ENCODE data around the gene PLEKHS1.

The PLEKHS1 gene

DNA sequence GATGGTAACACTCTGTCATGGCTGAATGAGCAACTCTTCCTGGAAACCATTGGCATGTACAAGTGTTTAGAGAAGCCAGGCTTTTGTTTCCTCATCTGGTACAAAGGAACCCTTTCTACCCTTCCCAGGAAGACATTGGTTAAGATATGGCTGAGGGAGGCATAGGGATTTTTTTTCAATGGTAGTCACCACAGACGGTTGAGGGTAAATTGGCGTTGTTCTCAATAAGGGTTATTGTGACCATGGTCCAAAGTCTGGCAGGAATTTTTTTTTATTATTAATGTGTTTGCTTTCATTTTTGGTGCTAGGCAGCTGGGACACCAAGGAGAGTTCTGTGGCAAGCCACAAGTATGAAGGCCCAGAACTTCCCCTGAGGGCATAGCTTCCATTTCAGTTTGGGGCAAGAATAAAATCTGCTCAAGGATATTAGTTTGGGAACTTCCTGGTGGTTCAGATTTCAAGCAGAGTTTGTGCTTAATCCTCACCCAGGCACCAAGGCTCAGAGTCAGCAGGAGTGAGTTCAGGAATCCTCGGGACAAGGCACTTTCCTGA, at the start of gene PLEKHS1:
PLEKHS1 (plus strand) TSS at position 502 of the 552 bp plus-strand sequence. CDS start 3,596 bp downstream, outside the sequence.
- no peak for DNase-seq

DNA sequence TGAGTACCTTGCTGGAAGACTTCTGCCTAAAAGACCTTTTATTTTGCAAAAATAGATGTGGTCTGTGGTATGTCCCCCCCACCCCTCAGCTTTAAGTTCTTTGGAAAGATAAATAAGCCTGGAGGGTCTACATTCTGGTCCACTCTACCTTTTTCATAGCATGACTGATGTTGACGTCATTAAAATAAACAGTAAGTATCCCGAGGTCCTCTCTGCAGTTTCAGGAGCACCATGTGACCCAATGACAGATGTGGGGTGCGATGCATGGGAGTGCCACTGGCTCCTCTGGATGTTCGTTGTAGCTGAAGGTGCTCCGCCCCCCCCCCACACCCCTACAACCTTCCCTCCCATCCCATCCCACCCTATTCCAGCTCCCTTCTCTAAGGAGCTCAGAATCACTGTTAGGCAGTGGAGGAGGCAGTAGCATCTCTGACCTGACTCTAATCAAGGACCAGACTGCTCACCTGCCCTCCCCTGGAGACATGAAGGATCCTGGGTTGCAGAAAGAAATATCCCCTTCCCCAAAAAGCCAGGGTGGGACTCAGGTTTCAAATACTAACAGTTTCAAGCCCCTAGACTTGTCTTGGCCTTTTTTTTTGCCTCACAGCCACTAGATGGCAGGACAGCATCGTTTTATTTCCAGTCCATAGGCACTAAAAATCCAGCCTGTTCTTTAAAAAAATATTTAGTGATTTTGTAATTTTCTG, 46.7 kb upstream of the PLEKHS1 start:
- DNase-seq: no peak

DNA sequence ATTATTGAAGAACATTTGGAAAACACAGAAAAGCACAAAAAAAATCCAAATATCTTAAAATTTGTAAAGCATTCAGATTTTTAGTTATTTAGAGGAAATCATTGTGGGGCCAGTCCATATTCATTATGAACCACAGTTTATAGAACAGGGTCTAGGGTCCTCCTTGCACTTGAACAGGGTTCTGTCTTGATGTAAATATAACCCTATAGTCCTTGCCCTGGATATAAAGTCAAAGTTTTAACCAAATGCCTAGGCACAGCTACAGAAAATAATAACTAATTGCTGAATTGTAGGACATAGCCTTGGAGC, 46.2 kb upstream of the PLEKHS1 start:
- no peak for DNase-seq

DNA sequence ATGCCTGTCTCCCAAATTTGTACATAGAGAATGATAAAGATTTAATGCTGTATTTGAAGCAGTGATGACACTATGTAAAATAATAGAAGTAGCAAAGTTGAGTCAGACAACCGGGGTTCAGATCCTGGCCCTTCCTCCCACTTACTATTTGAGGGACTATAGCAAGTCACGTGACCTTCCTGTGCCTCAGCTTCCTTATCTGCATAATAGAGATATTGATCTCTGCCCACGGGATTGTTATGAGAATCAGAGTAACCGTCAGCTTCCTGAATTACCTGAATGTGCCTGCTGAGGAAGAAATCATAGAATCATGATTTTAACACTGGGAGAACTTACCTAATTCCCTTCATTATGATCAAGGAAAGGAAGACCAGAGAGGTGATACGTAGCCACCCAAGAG, 44.9 kb upstream of the PLEKHS1 start:
- DNase-seq: no peak

DNA sequence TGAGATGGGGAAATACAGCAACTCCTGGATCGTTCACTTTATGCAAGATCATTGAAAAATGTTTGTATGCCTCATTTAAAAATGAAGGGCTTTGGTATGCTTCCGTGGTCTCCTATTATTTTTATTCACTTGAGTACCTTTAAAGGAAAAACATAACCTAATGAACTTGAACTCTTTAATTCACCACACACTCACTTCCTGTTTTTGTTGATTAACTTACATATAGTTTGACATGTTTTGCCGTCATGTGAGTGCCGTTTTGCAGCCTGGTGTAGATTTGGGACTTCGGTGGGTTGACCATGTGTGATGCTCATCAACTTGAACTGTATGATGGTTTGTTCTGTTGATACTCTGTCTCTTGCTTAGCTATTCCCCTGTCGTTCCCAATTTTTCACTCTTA, 42.8 kb upstream of the PLEKHS1 start:
- no peak for DNase-seq

DNA sequence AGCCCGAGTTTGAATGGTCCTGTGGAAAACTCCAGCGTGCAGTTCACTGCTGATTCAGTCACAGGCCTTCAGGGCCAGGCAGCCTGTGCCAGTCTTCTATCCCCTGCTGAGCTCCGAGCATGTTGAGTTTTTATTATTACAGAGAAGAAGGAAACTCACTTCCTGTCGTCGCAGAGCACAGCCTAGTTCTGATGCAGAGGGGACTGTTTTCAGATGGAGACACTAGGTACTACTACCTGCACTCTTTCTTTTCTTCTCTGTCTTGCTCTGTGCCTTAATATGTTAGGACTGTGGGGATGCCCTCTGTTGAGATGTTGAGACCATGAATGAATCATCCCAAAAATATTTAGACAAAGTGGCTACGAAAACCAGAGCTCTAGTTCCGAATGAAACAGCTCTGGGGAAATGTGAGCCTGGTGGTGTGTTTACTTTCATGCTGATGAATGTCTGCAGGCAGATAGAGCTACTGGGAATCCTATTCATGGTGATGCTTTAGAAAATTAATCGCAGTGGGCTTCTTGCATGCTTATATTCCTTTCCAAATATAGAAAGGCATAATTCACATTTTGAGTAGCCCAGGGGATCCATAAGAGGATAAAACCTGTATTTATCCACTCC, 42.2 kb upstream of the PLEKHS1 start:
- DNase-seq: no peak

DNA sequence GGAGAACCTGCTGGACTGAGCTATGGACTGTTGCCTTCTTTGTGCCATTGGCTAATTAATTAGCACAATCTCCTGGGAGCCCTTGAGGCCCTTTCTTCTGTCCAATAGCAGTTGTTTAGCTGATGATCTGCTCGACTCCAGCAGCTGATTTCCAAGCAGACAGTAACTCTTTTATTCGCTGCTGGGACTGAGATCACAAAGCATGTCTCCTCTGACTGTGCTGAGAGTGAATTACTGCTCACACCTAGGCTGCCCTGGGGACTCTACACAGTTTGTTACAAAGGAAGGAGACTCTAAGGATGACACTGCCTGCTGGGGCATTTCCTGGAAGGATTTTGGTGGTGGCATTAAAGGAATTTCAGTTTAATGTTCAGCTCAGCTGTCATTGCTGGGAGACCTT, 40.3 kb upstream of the PLEKHS1 start:
- no peak for DNase-seq

DNA sequence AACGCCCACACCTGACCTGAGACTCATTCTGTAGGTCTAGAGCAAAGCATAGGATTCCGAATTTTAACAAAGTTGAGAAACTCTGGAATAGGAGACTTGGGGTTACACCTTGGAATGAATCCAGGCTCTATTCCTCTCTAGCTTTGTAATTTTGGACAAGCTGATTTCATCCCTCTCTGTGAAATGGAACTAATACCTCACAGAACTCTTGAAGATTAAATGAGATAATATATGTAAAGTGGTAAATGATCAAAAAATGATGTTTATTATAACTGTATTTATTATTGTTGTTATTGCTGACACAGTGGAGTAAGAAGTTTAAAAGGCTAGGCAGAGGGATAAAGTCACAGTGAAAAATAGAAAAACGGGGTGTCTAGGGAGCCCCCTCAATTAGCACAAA, 39.5 kb upstream of the PLEKHS1 start:
- no peak for DNase-seq

DNA sequence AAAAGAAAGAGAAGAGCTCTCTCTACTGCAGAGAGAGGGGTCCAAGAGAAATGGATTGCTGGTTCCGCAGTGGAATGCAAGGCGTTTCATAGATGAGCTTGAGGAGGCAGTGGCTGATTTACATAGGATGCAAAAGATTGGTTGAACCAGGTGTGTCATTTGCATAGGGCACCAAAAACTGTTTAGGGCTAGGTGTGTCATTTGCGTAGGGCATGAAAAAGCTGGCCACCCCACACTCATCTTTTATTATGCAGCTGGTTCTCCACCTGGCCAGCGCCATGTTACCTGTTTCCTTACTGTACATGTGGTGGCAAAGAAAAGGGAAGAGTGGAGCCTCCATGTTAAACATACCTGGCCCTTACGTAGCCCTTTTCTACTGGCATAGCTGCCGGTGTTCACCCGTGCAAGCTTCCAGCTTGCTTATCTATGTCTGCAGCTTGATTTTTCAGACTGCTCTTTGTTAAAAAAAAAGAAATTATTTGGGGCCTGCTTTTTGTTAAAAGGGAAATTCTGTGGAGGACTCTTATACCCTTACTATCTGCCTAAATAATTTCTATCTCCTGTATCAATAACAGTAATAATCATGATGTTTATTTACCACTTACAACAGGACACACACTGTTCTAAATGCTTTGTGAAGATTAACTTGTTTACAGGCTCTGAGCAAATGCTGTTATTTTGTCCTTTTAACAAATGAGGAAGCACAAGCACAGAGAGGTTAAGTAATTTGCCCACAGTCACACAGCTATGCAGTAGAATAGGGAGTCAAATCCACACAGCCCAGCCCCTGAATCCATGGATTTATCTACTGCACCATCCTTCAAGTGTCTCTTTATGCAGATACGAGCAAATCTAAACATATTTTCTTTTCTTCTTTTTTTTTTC, 38.5 kb upstream of the PLEKHS1 start:
- no peak for DNase-seq

DNA sequence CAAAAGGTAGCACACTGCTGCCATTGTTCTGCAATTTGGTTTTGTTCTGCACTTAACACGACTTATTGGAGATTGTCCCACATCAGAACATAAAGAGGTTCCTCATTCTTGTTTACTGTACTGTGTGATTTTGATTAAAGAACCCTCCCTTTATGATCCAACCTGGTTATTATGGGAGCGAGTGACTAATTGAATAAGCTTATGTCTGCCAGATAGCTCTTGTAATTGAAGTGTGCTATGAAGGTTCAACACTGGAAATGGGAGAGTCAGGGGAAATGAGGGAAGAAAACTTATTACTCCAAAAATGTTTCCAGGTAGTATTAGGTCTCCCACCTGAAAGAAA, 37.9 kb upstream of the PLEKHS1 start:
- DNase-seq: no peak

DNA sequence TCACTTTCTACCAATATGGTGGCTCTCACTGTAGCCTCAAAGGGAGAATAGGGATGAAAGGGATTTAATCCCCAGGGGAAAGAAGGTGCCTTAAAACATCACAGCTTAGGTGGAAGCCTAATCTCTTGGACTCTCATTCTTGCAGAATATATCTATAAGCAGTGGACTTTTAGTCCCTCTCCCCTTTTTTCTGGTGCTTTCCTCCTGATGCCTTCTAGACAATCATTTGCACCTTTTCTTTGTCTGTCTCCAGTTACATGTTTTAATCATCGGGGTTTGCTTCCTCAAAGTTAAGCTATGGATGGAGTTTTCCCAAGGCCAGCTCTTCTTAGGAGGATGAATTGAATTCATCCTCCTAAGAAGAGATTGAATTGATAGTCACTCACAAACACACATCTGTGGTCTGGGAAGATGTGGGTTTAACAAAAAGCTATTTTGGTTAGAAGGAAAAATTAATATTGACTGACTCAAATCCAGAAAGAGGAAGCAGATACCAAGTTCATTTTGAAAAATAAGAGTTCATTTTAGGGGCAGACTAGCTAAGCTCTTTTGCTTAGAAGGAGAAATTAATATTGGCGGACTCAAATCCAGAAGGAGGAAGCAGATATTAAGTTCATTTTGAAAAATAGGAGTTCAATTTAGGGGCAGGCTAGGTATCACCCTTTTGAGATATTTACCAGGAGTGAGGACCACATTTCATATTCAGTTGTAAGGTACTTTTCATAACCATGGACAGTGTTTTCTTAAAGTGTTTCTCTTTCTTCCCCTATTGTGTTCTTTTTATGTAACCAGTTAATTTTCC, 35.2 kb upstream of the PLEKHS1 start:
- no peak for DNase-seq

DNA sequence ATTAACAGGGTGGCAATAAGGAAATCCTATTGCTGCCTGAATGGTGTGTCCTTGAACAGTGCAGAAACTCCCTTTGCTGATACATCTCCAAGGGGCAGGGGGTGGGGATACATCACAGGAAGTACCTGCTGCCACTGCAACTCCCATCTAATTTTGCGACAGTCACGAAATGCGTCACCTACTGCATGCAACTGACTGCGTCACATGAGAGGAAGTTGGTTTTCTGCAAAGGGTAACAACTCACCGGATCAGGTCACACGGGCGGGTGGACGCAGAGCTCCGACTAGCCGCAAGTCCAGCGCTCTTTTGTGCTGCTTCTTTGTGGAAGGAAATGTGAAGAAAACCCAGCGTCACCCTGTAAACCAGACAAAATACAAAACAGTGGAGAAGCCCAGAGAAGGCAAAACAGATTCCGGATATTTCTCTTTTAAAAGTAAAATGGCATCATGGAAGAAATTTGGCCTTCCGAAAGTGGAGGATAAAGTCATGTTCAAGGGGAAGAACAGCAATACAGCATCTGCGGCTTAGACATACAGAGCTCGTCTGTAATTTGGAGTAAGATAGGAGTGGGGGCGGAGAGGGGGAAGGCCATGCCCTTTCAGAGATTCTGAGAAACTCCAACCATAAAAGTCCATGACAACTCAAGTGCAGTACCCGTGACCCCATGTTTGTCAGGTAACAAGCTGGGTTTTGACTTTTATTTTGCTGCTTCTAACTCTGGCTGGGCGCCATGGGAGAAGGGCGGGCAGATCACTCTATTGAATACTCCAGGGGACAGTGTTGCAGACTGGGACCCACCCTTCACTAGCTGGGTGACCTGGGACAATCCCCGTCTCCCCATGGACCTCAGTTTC, 32.3 kb upstream of the PLEKHS1 start:
- no peak for DNase-seq

DNA sequence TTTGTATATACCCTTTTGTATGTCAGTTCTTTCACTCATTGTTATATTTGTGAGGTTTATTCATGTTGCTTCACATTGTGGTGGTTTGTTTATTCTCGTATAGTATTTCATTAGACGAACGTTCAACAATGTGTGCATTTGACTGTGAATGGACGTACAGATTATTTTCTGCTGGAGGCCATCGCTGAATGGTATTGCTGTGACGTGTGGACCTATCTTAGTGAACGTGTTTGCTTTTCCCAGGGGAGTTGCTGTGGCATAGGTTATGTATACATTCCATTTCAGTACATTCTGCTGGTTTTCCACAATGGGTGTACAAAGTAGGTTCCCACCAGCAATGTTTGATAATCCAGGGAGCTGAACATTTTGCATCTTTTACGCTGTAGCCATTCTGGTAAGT, 31.1 kb upstream of the PLEKHS1 start:
- no peak for DNase-seq

DNA sequence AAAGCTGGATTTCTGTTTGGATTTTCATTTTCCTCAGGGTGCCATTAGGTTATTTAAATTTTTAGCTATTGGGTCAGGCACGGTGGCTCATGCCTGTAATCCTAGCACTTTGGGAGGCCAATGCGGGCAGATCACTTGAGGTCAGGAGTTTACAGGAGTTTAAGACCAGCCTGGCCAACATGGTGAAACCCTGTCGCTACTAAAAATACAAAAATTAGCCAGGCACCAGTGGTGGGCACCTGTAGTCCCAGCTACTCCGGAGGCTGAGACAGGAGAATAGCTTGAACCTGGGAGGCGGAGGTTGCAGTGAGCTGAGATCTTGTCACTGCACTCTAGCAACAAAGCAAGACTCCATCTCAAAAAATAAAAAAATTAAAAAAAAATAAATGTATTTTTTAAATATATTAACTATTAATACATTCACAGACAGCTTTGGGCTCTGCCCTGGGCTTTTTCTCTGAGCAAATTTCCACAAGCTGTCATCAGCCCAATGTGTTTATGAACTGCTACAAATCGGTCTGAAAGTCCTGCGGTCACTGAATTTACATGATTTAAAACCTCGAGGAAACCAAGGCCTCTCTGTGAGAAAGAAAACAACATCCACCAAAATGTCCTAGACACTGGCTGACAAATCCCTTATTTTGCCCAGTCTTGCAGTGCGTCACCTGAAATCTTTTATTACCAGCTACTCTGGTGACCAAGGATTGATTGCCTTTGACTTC, 19.2 kb upstream of the PLEKHS1 start:
- no peak for DNase-seq

DNA sequence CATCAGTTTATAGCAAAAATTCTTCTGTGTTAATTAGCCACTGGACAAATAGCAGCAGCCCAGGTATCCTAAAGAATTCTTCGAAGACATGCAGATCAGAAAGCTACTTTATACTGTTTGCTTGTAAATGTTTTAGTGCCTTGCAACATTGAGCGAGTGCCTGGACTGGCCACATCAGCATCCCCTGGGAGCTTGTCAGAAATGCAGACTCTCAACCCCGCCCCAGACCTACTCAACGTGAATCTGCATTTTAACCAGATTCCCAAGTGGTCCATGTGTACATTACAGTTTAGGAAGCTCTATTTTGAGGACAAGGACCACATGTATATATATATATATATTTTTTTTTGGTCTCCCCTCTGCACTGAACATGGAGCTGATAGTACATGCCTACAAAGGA, 18.5 kb upstream of the PLEKHS1 start:
- DNase-seq: no peak

DNA sequence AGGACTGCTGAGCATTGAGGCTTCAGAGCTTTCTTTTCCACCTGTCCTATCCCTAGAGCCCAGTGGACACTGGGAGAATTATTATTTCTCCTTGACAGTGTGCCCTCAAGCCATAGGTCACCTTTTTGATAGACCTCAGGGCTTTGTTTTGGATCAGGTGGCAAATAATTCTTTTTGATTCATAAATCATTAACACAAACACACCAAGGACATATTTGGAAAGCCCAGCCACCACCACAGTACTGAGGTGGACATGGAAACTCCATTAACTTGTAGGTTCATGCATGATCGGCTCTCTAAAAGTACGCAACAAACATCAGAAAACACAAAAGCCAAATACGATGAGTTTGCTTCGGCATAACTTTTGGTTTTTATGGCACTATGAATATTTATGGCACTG, 17.8 kb upstream of the PLEKHS1 start:
- no peak for DNase-seq

DNA sequence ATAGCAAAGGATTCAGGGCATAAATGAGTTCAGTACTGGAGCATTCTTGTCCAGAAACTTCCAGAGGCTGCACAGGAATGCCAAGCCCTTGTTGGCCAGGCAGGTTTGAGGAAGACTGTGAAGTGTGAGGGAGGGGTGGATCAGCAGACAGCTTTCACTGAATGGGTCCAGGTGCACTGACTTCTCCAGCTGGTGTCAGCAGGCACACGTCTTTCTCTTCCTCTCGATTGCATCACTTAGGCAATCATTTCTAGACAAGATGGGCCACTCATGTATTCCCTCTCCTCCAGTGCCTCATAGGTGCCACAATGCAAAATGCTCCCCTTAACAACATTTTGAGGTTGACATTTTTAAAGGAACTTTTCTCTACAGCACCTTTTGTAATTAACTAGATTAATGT, 15.6 kb upstream of the PLEKHS1 start:
- no peak for DNase-seq

DNA sequence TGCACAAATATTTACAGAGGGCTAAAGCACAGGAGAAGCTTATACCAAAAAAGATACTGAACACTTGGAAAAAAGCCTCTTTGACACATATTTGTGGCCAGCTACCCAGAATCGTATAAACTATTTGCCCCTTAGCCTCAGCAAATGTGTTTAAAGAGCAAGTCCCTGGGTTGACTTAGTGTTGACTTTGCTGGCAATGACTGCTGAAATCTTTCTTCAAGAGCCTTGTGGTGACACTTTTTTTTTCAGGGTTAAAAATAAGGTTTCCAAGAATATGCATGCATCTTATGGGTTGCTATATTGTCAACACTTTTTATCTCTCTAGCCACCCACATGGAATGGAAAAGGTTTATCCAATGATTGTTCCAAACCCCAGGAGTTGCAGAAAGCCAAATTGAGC, 14.9 kb upstream of the PLEKHS1 start:
- no peak for DNase-seq

DNA sequence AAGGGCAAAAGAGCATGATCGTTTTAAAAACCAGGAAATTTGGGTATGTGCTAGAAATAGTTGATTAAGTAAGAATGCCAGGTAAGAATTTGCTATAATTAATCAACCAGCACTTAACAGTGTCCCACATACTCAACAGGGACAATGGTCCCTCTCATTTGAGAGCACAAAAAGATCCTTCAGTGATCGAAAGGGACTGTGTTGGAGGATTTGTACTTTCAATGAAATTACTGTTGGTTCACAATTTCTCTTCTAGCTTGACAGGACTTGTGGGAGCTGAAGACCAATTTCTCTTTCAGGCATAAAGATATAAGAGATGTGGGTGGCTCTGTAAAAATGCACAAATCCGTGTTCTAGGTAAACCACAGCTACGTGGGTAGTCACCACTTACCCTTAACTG, 12.5 kb upstream of the PLEKHS1 start:
- DNase-seq: no peak

DNA sequence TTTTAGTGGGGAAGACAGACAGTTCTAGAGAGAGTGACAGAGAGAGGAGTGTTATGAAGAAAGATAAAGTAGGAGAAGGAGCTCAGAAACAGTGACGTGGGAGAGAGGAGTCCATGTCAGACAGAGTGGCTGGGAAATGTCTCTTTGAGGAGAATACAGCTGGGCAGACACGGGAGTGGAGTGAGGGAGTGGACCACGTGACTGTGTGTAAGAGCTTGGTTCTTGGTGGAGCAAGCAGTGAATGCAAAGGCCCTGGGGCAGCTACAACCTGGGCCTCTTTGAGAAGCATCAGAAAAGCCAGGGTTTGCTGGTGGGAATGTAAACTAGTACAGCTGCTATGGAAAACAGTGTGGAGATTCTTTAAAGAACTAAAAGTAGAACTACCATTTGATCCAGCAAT, 11.9 kb upstream of the PLEKHS1 start:
- no peak for DNase-seq

DNA sequence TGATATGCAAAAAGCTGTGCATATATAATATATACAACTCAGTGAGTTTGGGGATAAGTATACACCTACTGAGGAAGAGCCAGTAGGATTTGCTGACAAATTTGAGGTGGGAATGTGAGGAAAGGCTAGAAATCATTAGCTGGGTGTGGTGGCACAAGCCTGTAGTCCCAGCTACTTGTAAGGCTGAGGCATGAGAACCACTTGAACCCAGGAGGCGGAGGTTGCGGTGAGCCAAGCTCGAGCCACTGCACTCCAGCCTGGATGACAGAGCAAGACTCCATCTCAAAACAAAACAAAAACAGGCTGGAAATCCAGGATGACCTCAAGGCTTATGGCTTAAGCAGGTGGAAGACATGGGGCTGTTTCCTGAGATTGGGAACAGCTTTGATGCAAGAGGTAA, 10.6 kb upstream of the PLEKHS1 start:
- no peak for DNase-seq

All from 8988T (cell line).